Endothelial cell of umbilical vein (primary cell): ENCODE data around the gene FBXL17. TPM values are rescaled to one million over a fixed set of nuclear protein-coding genes. Genes with fewer than 3 reads are reported as not detected.

Experiments used
- BruUV-seq: library from RNA; stranded (reverse); fragments of 400-500 nt; replicated peaks from 2 replicates; lab custom pipeline; 2021; lab: Mats Ljungman, UMichigan
- CTCF ChIA-PET: fragments of 300-600, 350-600 bp; sonication (Branson Sonifier 250); formaldehyde crosslinking; loops from one replicate; lab custom pipeline; 2021; ENCODE audit warnings: antibody characterized with exemption, inconsistent platforms; lab: Charles Lee
- POLR2A ChIA-PET: fragments of 300-600, 350-600 bp; sonication (Branson Sonifier 250); formaldehyde crosslinking; loops from one replicate; lab custom pipeline; 2021; ENCODE audit warnings: antibody characterized with exemption, inconsistent platforms; lab: Charles Lee
- DNase-seq: peaks from one replicate; pipeline ENCODE4 v3.0.0-alpha.2; 2011; ENCODE audit warnings: low read depth, low spot score
- FAIRE-seq: peaks from 2 replicates; lab custom pipeline; 2011; peaks lifted over from hg19 to GRCh38; lab: Jason Lieb, UNC
- H2AFZ ChIP-seq: 2 replicates; pipeline ENCODE4 v1.6.0; 2012; ENCODE audit warnings: low read depth, low read length, control low read depth, inconsistent platforms
- H3K27ac ChIP-seq: 2 replicates; pipeline ENCODE4 v1.5.1; 2011; ENCODE audit warnings: low read depth, mild to moderate bottlenecking, control low read depth, low read length, moderate library complexity; ENCODE audit not compliant: insufficient read depth
- H3K27me3 ChIP-seq, 2 experiments: 2 replicates each; pipeline versions ENCODE4 v1.6.0 to v1.6.1; 2011; ENCODE audit warnings: low read length in 2 of 2, mixed read lengths in 1 of 2; ENCODE audit not compliant: control insufficient read depth in 2 of 2, insufficient read depth in 2 of 2
- H3K36me3 ChIP-seq, 2 experiments: 2 replicates in 1 of 2; 3 replicates in 1 of 2; pipeline ENCODE4 v1.5.1; 2011; ENCODE audit warnings: low read length in 2 of 2, mild to moderate bottlenecking in 1 of 2, moderate library complexity in 1 of 2; ENCODE audit not compliant: control insufficient read depth in 2 of 2, insufficient read depth in 2 of 2; ENCODE audit errors: extremely low read depth in 1 of 2
- H3K4me1 ChIP-seq: 3 replicates; pipeline ENCODE4 v1.5.1; 2011; ENCODE audit warnings: mild to moderate bottlenecking, low read length; ENCODE audit not compliant: control insufficient read depth, insufficient read depth; ENCODE audit errors: extremely low read depth
- H3K4me2 ChIP-seq: 2 replicates; pipeline ENCODE4 v1.6.1; 2011; ENCODE audit warnings: low read length, control low read depth, mixed read lengths; ENCODE audit not compliant: insufficient read depth
- H3K4me3 ChIP-seq, 3 experiments: fragments of 200-600 bp in 1 of 3; sonication (generic), shearing (Covaris generic) in 1 of 3; replicated peaks in 1 of 3; 2 replicates each; pipeline ENCODE4 v1.5.1; 2011 to 2016; ENCODE audit warnings: control low read depth in 3 of 3, low read length in 3 of 3, mild to moderate bottlenecking in 2 of 3, inconsistent platforms in 1 of 3, low read depth in 1 of 3, moderate library complexity in 1 of 3; ENCODE audit not compliant: insufficient read depth in 1 of 3
- H3K79me2 ChIP-seq: 2 replicates; pipeline ENCODE4 v1.6.0; 2012; ENCODE audit warnings: low read length, inconsistent platforms; ENCODE audit not compliant: control insufficient read depth, insufficient read depth
- H3K9ac ChIP-seq: replicated peaks from 2 replicates; pipeline ENCODE3; 2011; ENCODE audit warnings: low read length, control low read depth; ENCODE audit not compliant: insufficient read depth; ENCODE audit errors: extremely low read depth
- H3K9me1 ChIP-seq: replicated peaks from 3 replicates; pipeline ENCODE4 v1.6.0; 2011; ENCODE audit warnings: mild to moderate bottlenecking, low read length; ENCODE audit not compliant: control insufficient read depth, insufficient read depth; ENCODE audit errors: extremely low read depth
- H3K9me3 ChIP-seq: replicated peaks from 2 replicates; pipeline ENCODE4 v1.5.1; 2012; ENCODE audit warnings: low read length, inconsistent platforms; ENCODE audit not compliant: control insufficient read depth, insufficient read depth
- H4K20me1 ChIP-seq: replicated peaks from 2 replicates; pipeline ENCODE3; 2011; ENCODE audit warnings: mild to moderate bottlenecking, low read length; ENCODE audit not compliant: control insufficient read depth, insufficient read depth; ENCODE audit errors: extremely low read depth
- EZH2 ChIP-seq: IDR thresholded peaks from 2 replicates; pipeline ENCODE4 v1.6.1; 2012; ENCODE audit warnings: borderline replicate concordance, low read depth, mild to moderate bottlenecking, moderate library complexity, low read length, inconsistent platforms; ENCODE audit not compliant: severe bottlenecking
- FOS ChIP-seq: IDR thresholded peaks from 2 replicates; pipeline ENCODE4 v1.6.1; 2011; ENCODE audit warnings: mild to moderate bottlenecking, low read length, moderate library complexity, borderline replicate concordance; ENCODE audit not compliant: insufficient read depth
- GATA2 ChIP-seq: IDR thresholded peaks from 2 replicates; pipeline ENCODE4 v1.7.0; 2011; ENCODE audit warnings: low read depth, mild to moderate bottlenecking, moderate library complexity, mixed read lengths, low read length; ENCODE audit not compliant: insufficient read length, insufficient read depth
- JUN ChIP-seq: IDR thresholded peaks from 2 replicates; pipeline ENCODE4 v1.6.1; 2011; ENCODE audit warnings: borderline replicate concordance, low read depth; ENCODE audit not compliant: insufficient read length, insufficient read depth
- MYC ChIP-seq: IDR thresholded peaks from one replicate; pipeline ENCODE4 v1.6.1; 2011; ENCODE audit warnings: mild to moderate bottlenecking, low read depth, low read length
- POLR2A ChIP-seq: IDR thresholded peaks from 2 replicates; pipeline ENCODE4 v1.6.1; 2012; ENCODE audit warnings: low read depth, mild to moderate bottlenecking, control low read depth, low read length
- POLR2AphosphoS5 ChIP-seq: IDR thresholded peaks from 2 replicates; pipeline ENCODE4 v1.6.1; 2012; ENCODE audit warnings: low read depth, mild to moderate bottlenecking, control low read depth, low read length, moderate library complexity; ENCODE audit not compliant: insufficient read depth
- dilution Hi-C: fragments of 300-500 bp; cut with MboI; formaldehyde crosslinking; loops from one replicate; pipeline ENCODE4 v1.15.0; 2019; ENCODE audit warnings: low sequenced_read_pairs; ENCODE audit not compliant: extremely low pct_ligation_motif_present
- intact Hi-C: fragments of 100-400 bp; cut with micrococcal nuclease; formaldehyde crosslinking; loops from one replicate; pipeline ENCODE4 v1.10.0; 2022
- polyA plus RNA-seq, 4 experiments: library from polyadenylated mRNA; depleted of rRNA in 3 of 4; stranded (reverse) in 3 of 4; unstranded in 1 of 4; fragments of >200 nt; gene quantifications; 2 replicates each; pipeline versions ENCODE4 v1.2.1 to v1.2.3, GENCODE V29; 2011 to 2012; ENCODE audit warnings: missing spikeins in 1 of 4
- total RNA-seq: library from RNA; stranded (reverse); gene quantifications from 2 replicates; pipeline ENCODE4 v1.2.3, GENCODE V29; 2021
- TF ChIP-seq, protein P1 (sequence below): IDR thresholded peaks from 2 replicates; pipeline ENCODE4 v1.6.1; 2011; ENCODE audit not compliant: insufficient read depth, insufficient read length
- TF ChIP-seq, protein P2 (sequence below), 2 donors: IDR thresholded peaks; 1 replicate in 1 of 2; 2 replicates in 1 of 2; pipeline ENCODE4 v1.5.1; 2011; ENCODE audit warnings: low read length in 2 of 2, mild to moderate bottlenecking in 2 of 2, moderate library complexity in 2 of 2, control low read depth in 1 of 2, inconsistent platforms in 1 of 2, low read depth in 1 of 2; ENCODE audit not compliant: insufficient read depth in 1 of 2; ENCODE audit errors: extremely low read depth in 1 of 2

Gene FBXL17
- total and polyA plus RNA-seq, 2 donors (not counting 3 experiments of a cell fraction or from before 2014, with no cell fraction given): 2.7 to 8.8 TPM

DNA sequence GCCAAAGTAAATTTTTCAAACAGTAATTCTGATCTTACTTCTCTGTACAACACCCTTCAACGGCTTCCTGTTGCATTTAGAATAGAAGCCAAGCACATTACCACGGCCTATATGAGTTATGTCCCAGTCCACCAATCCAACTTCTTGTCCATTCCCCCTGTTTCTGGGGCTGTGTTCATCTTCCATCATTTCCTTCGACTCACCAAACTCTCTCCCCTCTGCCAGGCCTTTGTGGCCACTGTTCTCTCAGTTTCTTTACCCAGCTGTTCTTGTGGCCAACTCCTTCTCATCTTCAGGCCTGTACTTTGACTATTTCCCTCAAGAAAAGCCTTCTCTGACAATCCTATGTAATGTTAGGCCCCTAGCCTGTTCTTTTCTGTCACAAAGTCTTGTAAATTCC lies 451.8 kb downstream of the FBXL17 start:
- no peak overlapping the region for H3K27ac ChIP-seq
- H3K9me1 ChIP-seq: no peaks in the 10 kb centered on the region
- no peaks in the 10 kb centered on the region for H3K27me3 ChIP-seq
- FAIRE-seq: no peak
- dilution Hi-C loops (no loop called here), intact Hi-C loops (no loop called here)
- no peaks in the 10 kb centered on the region for H3K79me2 ChIP-seq
- TF ChIP-seq POLR2A: no peak
- TF ChIP-seq GATA2: no peak
- no peak for TF ChIP-seq EZH2
- no peak overlapping the region for H3K9ac ChIP-seq
- H3K4me1 ChIP-seq: no peaks in the 10 kb centered on the region
- POLR2A ChIA-PET: no interaction called here
- H2AFZ ChIP-seq: no peak overlapping the region
- CTCF ChIA-PET: no interaction called here
- no peaks in the 10 kb centered on the region for H3K36me3 ChIP-seq
- H4K20me1 ChIP-seq: no peaks in the 10 kb centered on the region
- H3K9me3 ChIP-seq: no peaks in the 10 kb centered on the region
- H3K4me2 ChIP-seq: no peak overlapping the region
- no peak overlapping the region for H3K4me3 ChIP-seq
- BruUV-seq: no TSS peak
- DNase-seq: no peak

DNA sequence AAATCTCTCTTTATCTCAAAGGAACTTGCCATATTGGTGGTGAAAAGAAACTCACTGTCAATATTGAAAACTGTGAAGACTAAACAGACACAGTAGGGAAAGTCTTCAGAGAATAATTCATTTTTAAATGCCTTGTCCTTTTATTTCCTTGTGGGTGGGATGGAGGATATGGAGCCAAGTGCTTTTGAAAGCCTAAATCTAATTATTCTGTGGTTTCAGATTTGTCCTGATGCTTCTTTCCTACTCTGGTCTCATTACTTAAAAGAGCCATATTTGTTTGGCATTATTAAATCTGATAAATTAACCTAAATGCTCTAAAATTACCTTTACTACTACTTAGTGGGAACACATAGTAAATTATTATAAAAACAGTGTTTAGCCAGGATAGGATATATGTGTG lies 452.8 kb downstream of the FBXL17 start:
- no peaks in the 10 kb centered on the region for H3K27me3 ChIP-seq
- ChIA-PET POLR2A (no interaction called here), CTCF (no interaction called here)
- DNase-seq (no peak), FAIRE-seq (no peak)
- no peak overlapping the region for H3K4me3 ChIP-seq
- BruUV-seq: no TSS peak
- H4K20me1 ChIP-seq: no peaks in the 10 kb centered on the region
- H2AFZ ChIP-seq: no peak overlapping the region
- no peaks in the 10 kb centered on the region for H3K9me3 ChIP-seq
- H3K27ac ChIP-seq: no peak overlapping the region
- no peaks in the 10 kb centered on the region for H3K79me2 ChIP-seq
- dilution Hi-C loops: no loop called here
- H3K4me2 ChIP-seq: no peak overlapping the region
- no peaks in the 10 kb centered on the region for H3K4me1 ChIP-seq
- no peaks in the 10 kb centered on the region for H3K9me1 ChIP-seq
- intact Hi-C loops: no loop called here
- no peak overlapping the region for H3K9ac ChIP-seq
- TF ChIP-seq, protein P1, sequence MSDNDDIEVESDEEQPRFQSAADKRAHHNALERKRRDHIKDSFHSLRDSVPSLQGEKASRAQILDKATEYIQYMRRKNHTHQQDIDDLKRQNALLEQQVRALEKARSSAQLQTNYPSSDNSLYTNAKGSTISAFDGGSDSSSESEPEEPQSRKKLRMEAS: no peak
- TF ChIP-seq GATA2: no peak
- TF ChIP-seq MYC: no peak
- no peak for TF ChIP-seq JUN
- no peak for TF ChIP-seq POLR2A
- TF ChIP-seq FOS: no peak
- TF ChIP-seq POLR2AphosphoS5: no peak
- TF ChIP-seq, protein P2, sequence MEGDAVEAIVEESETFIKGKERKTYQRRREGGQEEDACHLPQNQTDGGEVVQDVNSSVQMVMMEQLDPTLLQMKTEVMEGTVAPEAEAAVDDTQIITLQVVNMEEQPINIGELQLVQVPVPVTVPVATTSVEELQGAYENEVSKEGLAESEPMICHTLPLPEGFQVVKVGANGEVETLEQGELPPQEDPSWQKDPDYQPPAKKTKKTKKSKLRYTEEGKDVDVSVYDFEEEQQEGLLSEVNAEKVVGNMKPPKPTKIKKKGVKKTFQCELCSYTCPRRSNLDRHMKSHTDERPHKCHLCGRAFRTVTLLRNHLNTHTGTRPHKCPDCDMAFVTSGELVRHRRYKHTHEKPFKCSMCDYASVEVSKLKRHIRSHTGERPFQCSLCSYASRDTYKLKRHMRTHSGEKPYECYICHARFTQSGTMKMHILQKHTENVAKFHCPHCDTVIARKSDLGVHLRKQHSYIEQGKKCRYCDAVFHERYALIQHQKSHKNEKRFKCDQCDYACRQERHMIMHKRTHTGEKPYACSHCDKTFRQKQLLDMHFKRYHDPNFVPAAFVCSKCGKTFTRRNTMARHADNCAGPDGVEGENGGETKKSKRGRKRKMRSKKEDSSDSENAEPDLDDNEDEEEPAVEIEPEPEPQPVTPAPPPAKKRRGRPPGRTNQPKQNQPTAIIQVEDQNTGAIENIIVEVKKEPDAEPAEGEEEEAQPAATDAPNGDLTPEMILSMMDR (IDR thresholded peaks at IDR 0.05; ENCODE audit: extremely low read depth in 1 of 2, insufficient read depth in 1 of 2, low read depth in 1 of 2, low read length in 2 of 2): no peak
- TF ChIP-seq EZH2: no peak
- H3K36me3 ChIP-seq: no peaks in the 10 kb centered on the region
